ENCODE results near the gene VWCE. TPM values are rescaled to one million over a fixed set of nuclear protein-coding genes. Genes with fewer than 3 reads are reported as not detected.

Gene VWCE
- total and polyA plus RNA-seq, 9 of the 15 experiments (the other 6 are each of a cell fraction or from before 2014, with no cell fraction given) = 0.06 to 1.6 (median 0.63) TPM; not detected in 1

DNA sequence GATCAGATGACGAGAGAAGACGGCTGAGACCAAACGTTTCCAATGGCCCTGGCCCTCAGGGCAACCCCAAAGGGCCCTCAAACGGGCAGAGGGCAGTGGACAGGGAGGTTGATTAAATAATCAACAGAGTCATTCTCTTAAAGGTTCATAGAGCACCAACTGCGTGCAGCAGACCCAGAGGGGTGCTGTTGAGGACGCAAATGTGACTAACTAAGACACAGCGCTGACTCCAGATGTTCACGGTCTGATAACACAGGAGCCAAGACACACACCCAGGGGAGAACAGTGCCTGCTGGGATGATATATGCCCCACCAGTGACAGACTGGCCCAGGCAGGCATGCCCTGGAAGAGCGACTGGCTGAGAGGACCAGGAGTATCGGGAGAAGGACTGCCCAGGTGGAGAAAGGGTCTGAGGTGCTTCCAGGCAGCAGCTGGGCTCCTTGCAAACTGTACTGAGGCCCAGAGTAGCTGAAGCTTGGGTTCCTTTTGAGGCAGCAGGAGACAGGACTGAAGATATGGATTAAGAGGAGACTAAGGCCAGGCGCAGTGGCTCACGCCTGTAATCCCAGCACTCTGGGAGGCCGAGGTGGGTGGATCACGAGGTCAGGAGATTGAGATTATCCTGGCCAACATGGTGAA is 7.7 kb downstream of the VWCE start (continued):
- TF ChIP-seq, protein P1, sequence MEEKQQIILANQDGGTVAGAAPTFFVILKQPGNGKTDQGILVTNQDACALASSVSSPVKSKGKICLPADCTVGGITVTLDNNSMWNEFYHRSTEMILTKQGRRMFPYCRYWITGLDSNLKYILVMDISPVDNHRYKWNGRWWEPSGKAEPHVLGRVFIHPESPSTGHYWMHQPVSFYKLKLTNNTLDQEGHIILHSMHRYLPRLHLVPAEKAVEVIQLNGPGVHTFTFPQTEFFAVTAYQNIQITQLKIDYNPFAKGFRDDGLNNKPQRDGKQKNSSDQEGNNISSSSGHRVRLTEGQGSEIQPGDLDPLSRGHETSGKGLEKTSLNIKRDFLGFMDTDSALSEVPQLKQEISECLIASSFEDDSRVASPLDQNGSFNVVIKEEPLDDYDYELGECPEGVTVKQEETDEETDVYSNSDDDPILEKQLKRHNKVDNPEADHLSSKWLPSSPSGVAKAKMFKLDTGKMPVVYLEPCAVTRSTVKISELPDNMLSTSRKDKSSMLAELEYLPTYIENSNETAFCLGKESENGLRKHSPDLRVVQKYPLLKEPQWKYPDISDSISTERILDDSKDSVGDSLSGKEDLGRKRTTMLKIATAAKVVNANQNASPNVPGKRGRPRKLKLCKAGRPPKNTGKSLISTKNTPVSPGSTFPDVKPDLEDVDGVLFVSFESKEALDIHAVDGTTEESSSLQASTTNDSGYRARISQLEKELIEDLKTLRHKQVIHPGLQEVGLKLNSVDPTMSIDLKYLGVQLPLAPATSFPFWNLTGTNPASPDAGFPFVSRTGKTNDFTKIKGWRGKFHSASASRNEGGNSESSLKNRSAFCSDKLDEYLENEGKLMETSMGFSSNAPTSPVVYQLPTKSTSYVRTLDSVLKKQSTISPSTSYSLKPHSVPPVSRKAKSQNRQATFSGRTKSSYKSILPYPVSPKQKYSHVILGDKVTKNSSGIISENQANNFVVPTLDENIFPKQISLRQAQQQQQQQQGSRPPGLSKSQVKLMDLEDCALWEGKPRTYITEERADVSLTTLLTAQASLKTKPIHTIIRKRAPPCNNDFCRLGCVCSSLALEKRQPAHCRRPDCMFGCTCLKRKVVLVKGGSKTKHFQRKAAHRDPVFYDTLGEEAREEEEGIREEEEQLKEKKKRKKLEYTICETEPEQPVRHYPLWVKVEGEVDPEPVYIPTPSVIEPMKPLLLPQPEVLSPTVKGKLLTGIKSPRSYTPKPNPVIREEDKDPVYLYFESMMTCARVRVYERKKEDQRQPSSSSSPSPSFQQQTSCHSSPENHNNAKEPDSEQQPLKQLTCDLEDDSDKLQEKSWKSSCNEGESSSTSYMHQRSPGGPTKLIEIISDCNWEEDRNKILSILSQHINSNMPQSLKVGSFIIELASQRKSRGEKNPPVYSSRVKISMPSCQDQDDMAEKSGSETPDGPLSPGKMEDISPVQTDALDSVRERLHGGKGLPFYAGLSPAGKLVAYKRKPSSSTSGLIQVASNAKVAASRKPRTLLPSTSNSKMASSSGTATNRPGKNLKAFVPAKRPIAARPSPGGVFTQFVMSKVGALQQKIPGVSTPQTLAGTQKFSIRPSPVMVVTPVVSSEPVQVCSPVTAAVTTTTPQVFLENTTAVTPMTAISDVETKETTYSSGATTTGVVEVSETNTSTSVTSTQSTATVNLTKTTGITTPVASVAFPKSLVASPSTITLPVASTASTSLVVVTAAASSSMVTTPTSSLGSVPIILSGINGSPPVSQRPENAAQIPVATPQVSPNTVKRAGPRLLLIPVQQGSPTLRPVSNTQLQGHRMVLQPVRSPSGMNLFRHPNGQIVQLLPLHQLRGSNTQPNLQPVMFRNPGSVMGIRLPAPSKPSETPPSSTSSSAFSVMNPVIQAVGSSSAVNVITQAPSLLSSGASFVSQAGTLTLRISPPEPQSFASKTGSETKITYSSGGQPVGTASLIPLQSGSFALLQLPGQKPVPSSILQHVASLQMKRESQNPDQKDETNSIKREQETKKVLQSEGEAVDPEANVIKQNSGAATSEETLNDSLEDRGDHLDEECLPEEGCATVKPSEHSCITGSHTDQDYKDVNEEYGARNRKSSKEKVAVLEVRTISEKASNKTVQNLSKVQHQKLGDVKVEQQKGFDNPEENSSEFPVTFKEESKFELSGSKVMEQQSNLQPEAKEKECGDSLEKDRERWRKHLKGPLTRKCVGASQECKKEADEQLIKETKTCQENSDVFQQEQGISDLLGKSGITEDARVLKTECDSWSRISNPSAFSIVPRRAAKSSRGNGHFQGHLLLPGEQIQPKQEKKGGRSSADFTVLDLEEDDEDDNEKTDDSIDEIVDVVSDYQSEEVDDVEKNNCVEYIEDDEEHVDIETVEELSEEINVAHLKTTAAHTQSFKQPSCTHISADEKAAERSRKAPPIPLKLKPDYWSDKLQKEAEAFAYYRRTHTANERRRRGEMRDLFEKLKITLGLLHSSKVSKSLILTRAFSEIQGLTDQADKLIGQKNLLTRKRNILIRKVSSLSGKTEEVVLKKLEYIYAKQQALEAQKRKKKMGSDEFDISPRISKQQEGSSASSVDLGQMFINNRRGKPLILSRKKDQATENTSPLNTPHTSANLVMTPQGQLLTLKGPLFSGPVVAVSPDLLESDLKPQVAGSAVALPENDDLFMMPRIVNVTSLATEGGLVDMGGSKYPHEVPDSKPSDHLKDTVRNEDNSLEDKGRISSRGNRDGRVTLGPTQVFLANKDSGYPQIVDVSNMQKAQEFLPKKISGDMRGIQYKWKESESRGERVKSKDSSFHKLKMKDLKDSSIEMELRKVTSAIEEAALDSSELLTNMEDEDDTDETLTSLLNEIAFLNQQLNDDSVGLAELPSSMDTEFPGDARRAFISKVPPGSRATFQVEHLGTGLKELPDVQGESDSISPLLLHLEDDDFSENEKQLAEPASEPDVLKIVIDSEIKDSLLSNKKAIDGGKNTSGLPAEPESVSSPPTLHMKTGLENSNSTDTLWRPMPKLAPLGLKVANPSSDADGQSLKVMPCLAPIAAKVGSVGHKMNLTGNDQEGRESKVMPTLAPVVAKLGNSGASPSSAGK (IDR thresholded peaks at IDR 0.05) = peak; percentile 36; the same call in 1 of the 2 replicates
- TF ChIP-seq ERF (CRISPR knock-in tag; IDR thresholded peaks at IDR 0.05) (no peak), TAF15 (IDR thresholded peaks at IDR 0.05; ENCODE audit: low read depth, low read length) (no peak)
- TF ChIP-seq, protein P2, sequence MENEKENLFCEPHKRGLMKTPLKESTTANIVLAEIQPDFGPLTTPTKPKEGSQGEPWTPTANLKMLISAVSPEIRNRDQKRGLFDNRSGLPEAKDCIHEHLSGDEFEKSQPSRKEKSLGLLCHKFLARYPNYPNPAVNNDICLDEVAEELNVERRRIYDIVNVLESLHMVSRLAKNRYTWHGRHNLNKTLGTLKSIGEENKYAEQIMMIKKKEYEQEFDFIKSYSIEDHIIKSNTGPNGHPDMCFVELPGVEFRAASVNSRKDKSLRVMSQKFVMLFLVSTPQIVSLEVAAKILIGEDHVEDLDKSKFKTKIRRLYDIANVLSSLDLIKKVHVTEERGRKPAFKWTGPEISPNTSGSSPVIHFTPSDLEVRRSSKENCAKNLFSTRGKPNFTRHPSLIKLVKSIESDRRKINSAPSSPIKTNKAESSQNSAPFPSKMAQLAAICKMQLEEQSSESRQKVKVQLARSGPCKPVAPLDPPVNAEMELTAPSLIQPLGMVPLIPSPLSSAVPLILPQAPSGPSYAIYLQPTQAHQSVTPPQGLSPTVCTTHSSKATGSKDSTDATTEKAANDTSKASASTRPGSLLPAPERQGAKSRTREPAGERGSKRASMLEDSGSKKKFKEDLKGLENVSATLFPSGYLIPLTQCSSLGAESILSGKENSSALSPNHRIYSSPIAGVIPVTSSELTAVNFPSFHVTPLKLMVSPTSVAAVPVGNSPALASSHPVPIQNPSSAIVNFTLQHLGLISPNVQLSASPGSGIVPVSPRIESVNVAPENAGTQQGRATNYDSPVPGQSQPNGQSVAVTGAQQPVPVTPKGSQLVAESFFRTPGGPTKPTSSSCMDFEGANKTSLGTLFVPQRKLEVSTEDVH (IDR thresholded peaks at IDR 0.05; ENCODE audit: low read depth, partially characterized antibody) = no peak
